SK-N-SH treated with all-trans-retinoic acid at 6 μM for 48 hours (cell line): ENCODE results near the gene KLK1.

ENCODE experiments used
- ATAC-seq: fragments of 200-7000 bp; cut with Tn5 transposase; 3 replicates; pipeline ENCODE4 v1.9.1; 2020; ENCODE audit warnings: mild to moderate bottlenecking, moderate library complexity
- ARNTL ChIP-seq: fragments of 450-650 bp; formaldehyde crosslinking; IDR thresholded peaks from 2 replicates; pipeline ENCODE4 v1.5.0; 2020; ENCODE audit warnings: low read depth, mild to moderate bottlenecking, moderate library complexity, borderline replicate concordance
- BACH2 ChIP-seq: fragments of 250-450 bp; sonication (Bioruptor Pico); IDR thresholded peaks from 2 replicates; pipeline ENCODE4 v1.9.0; 2021; ENCODE audit warnings: mild to moderate bottlenecking, borderline replicate concordance
- CSDC2 ChIP-seq: fragments of 250-450 bp; sonication (Bioruptor Pico); IDR thresholded peaks from 2 replicates; pipeline ENCODE4 v1.5.0; 2020; ENCODE audit warnings: mild to moderate bottlenecking, moderate library complexity
- ESRRG ChIP-seq: fragments of 250-450 bp; sonication (Bioruptor Pico); IDR thresholded peaks from 2 replicates; pipeline ENCODE4 v1.6.1; 2021; ENCODE audit warnings: mild to moderate bottlenecking
- GLIS3 ChIP-seq: fragments of 250-450 bp; sonication (Bioruptor Pico); IDR thresholded peaks from 2 replicates; pipeline ENCODE4 v1.5.0; 2020; ENCODE audit warnings: mild to moderate bottlenecking, moderate library complexity
- ISL1 ChIP-seq: fragments of 250-450 bp; sonication (Bioruptor Pico); IDR thresholded peaks from 2 replicates; pipeline ENCODE4 v2.1.2; 2022; ENCODE audit warnings: mild to moderate bottlenecking, moderate library complexity
- OSR1 ChIP-seq: fragments of 250-450 bp; sonication (Bioruptor Pico); IDR thresholded peaks from 2 replicates; pipeline ENCODE4 v1.8.0; 2022; ENCODE audit warnings: moderate library complexity, mild to moderate bottlenecking, inconsistent platforms
- PPARA ChIP-seq: fragments of 250-450 bp; sonication (Bioruptor Pico); IDR thresholded peaks from 2 replicates; pipeline ENCODE4 v1.5.0; 2020; ENCODE audit warnings: mild to moderate bottlenecking, borderline replicate concordance
- RARB ChIP-seq: fragments of 250-450 bp; sonication (Bioruptor Pico); IDR thresholded peaks from 2 replicates; pipeline ENCODE4 v1.8.0; 2021; ENCODE audit warnings: mild to moderate bottlenecking, moderate library complexity
- SNAI2 ChIP-seq: fragments of 250-450 bp; sonication (Bioruptor Pico); IDR thresholded peaks from 2 replicates; pipeline ENCODE4 v1.5.0; 2020; ENCODE audit warnings: mild to moderate bottlenecking, moderate library complexity
- TCF4 ChIP-seq: fragments of 250-450 bp; sonication (Bioruptor Pico); IDR thresholded peaks from 2 replicates; pipeline ENCODE4 v1.8.0; 2021; ENCODE audit warnings: mild to moderate bottlenecking, moderate library complexity, borderline replicate concordance
- ZC3H10 ChIP-seq: fragments of 250-450 bp; sonication (Bioruptor Pico); IDR thresholded peaks from 2 replicates; pipeline ENCODE4 v1.5.1; 2021; ENCODE audit warnings: mild to moderate bottlenecking, moderate library complexity
- ZFP3 ChIP-seq: fragments of 250-450 bp; sonication (Bioruptor Pico); IDR thresholded peaks from 2 replicates; pipeline ENCODE4 v1.5.0; 2020; ENCODE audit warnings: mild to moderate bottlenecking, moderate library complexity
- ZFP30 ChIP-seq: fragments of 450-650 bp; formaldehyde crosslinking; IDR thresholded peaks from 2 replicates; pipeline ENCODE4 v1.5.0; 2022; ENCODE audit warnings: mild to moderate bottlenecking, moderate library complexity
- ZNF565 ChIP-seq: fragments of 450-650 bp; formaldehyde crosslinking; conservative IDR thresholded peaks from 2 replicates; pipeline ENCODE4 v1.5.0; 2020; ENCODE audit warnings: low read depth, mild to moderate bottlenecking, moderate library complexity
- ZNF70 ChIP-seq: fragments of 450-650 bp; formaldehyde crosslinking; IDR thresholded peaks from 2 replicates; pipeline ENCODE4 v1.5.0; 2020; ENCODE audit warnings: mild to moderate bottlenecking, moderate library complexity
- ZNF8 ChIP-seq: fragments of 450-650 bp; formaldehyde crosslinking; IDR thresholded peaks from 2 replicates; pipeline ENCODE4 v1.5.0; 2020; ENCODE audit warnings: mild to moderate bottlenecking, moderate library complexity
- TF ChIP-seq, protein P1 (sequence below): fragments of 250-450 bp; sonication (Bioruptor Pico); IDR thresholded peaks from 2 replicates; pipeline ENCODE4 v1.5.1; 2021; ENCODE audit warnings: mild to moderate bottlenecking, moderate library complexity
- TF ChIP-seq, protein P2 (sequence below): fragments of 250-450 bp; sonication (Bioruptor Pico); IDR thresholded peaks from 2 replicates; pipeline ENCODE4 v1.5.0; 2020; ENCODE audit warnings: mild to moderate bottlenecking, moderate library complexity
- TF ChIP-seq, protein P3 (sequence below): fragments of 250-450 bp; sonication (Bioruptor Pico); IDR thresholded peaks from 2 replicates; pipeline ENCODE4 v1.5.1; 2020; ENCODE audit warnings: low read depth, mild to moderate bottlenecking, moderate library complexity
- TF ChIP-seq, protein P4 (sequence below): fragments of 250-450 bp; sonication (Bioruptor Pico); IDR thresholded peaks from 2 replicates; pipeline ENCODE4 v1.8.0; 2020; ENCODE audit warnings: mild to moderate bottlenecking, moderate library complexity, borderline replicate concordance

Gene KLK1

DNA sequence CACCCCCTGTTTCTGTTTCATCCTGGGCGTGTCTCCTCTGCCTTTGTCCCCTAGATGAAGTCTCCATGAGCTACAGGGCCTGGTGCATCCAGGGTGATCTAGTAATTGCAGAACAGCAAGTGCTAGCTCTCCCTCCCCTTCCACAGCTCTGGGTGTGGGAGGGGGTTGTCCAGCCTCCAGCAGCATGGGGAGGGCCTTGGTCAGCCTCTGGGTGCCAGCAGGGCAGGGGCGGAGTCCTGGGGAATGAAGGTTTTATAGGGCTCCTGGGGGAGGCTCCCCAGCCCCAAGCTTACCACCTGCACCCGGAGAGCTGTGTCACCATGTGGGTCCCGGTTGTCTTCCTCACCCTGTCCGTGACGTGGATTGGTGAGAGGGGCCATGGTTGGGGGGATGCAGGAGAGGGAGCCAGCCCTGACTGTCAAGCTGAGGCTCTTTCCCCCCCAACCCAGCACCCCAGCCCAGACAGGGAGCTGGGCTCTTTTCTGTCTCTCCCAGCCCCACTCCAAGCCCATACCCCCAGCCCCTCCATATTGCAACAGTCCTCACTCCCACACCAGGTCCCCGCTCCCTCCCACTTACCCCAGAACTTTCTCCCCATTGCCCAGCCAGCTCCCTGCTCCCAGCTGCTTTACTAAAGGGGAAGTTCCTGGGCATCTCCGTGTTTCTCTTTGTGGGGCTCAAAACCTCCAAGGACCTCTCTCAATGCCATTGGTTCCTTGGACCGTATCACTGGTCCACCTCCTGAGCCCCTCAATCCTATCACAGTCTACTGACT, 31.2 kb upstream of the KLK1 start, which contains the start of gene KLK3 (continued):
- no peak for TF ChIP-seq ISL1 (CRISPR knock-in tag)
- TF ChIP-seq, protein P1, sequence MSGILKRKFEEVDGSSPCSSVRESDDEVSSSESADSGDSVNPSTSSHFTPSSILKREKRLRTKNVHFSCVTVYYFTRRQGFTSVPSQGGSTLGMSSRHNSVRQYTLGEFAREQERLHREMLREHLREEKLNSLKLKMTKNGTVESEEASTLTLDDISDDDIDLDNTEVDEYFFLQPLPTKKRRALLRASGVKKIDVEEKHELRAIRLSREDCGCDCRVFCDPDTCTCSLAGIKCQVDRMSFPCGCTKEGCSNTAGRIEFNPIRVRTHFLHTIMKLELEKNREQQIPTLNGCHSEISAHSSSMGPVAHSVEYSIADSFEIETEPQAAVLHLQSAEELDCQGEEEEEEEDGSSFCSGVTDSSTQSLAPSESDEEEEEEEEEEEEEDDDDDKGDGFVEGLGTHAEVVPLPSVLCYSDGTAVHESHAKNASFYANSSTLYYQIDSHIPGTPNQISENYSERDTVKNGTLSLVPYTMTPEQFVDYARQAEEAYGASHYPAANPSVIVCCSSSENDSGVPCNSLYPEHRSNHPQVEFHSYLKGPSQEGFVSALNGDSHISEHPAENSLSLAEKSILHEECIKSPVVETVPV: no peak
- TF ChIP-seq ZC3H10: no peak
- no peak for TF ChIP-seq TCF4 (CRISPR knock-in tag)

DNA sequence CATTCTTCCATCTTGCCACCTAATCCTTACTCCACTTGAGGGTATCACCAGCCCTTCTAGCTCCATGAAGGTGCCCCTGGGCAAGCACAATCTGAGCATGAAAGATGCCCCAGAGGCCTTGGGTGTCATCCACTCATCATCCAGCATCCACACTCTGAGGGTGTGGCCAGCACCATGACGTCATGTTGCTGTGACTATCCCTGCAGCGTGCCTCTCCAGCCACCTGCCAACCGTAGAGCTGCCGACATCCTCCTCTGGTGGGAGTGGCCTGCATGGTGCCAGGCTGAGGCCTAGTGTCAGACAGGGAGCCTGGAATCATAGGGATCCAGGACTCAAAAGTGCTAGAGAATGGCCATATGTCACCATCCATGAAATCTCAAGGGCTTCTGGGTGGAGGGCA, 28.0 kb upstream of the KLK1 start:
- ATAC-seq: no peak
- TF ChIP-seq SNAI2 (CRISPR knock-in tag): no peak
- TF ChIP-seq RARB (CRISPR knock-in tag): no peak
- TF ChIP-seq CSDC2 (CRISPR knock-in tag): no peak
- TF ChIP-seq, protein P2, sequence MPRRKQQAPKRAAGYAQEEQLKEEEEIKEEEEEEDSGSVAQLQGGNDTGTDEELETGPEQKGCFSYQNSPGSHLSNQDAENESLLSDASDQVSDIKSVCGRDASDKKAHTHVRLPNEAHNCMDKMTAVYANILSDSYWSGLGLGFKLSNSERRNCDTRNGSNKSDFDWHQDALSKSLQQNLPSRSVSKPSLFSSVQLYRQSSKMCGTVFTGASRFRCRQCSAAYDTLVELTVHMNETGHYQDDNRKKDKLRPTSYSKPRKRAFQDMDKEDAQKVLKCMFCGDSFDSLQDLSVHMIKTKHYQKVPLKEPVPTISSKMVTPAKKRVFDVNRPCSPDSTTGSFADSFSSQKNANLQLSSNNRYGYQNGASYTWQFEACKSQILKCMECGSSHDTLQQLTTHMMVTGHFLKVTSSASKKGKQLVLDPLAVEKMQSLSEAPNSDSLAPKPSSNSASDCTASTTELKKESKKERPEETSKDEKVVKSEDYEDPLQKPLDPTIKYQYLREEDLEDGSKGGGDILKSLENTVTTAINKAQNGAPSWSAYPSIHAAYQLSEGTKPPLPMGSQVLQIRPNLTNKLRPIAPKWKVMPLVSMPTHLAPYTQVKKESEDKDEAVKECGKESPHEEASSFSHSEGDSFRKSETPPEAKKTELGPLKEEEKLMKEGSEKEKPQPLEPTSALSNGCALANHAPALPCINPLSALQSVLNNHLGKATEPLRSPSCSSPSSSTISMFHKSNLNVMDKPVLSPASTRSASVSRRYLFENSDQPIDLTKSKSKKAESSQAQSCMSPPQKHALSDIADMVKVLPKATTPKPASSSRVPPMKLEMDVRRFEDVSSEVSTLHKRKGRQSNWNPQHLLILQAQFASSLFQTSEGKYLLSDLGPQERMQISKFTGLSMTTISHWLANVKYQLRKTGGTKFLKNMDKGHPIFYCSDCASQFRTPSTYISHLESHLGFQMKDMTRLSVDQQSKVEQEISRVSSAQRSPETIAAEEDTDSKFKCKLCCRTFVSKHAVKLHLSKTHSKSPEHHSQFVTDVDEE (CRISPR knock-in tag): no peak
- no peak for TF ChIP-seq ZNF8 (CRISPR knock-in tag)
- no peak for TF ChIP-seq TCF4 (CRISPR knock-in tag)

DNA sequence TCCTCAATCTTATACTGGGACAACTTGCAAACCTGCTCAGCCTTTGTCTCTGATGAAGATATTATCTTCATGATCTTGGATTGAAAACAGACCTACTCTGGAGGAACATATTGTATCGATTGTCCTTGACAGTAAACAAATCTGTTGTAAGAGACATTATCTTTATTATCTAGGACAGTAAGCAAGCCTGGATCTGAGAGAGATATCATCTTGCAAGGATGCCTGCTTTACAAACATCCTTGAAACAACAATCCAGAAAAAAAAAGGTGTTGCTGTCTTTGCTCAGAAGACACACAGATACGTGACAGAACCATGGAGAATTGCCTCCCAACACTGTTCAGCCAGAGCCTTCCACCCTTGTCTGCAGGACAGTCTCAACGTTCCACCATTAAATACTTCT, 27.2 kb upstream of the KLK1 start:
- no peak for ATAC-seq
- TF ChIP-seq, protein P3, sequence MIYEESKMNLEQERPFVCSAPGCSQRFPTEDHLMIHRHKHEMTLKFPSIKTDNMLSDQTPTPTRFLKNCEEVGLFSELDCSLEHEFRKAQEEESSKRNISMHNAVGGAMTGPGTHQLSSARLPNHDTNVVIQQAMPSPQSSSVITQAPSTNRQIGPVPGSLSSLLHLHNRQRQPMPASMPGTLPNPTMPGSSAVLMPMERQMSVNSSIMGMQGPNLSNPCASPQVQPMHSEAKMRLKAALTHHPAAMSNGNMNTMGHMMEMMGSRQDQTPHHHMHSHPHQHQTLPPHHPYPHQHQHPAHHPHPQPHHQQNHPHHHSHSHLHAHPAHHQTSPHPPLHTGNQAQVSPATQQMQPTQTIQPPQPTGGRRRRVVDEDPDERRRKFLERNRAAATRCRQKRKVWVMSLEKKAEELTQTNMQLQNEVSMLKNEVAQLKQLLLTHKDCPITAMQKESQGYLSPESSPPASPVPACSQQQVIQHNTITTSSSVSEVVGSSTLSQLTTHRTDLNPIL (CRISPR knock-in tag): no peak
- no peak for TF ChIP-seq GLIS3 (CRISPR knock-in tag)
- no peak for TF ChIP-seq ZFP3 (CRISPR knock-in tag)
- TF ChIP-seq TCF4 (CRISPR knock-in tag): no peak
- TF ChIP-seq CSDC2 (CRISPR knock-in tag): no peak
- TF ChIP-seq, protein P4, sequence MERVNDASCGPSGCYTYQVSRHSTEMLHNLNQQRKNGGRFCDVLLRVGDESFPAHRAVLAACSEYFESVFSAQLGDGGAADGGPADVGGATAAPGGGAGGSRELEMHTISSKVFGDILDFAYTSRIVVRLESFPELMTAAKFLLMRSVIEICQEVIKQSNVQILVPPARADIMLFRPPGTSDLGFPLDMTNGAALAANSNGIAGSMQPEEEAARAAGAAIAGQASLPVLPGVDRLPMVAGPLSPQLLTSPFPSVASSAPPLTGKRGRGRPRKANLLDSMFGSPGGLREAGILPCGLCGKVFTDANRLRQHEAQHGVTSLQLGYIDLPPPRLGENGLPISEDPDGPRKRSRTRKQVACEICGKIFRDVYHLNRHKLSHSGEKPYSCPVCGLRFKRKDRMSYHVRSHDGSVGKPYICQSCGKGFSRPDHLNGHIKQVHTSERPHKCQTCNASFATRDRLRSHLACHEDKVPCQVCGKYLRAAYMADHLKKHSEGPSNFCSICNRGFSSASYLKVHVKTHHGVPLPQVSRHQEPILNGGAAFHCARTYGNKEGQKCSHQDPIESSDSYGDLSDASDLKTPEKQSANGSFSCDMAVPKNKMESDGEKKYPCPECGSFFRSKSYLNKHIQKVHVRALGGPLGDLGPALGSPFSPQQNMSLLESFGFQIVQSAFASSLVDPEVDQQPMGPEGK (CRISPR knock-in tag): no peak
- TF ChIP-seq, protein P2 (CRISPR knock-in tag): no peak
- TF ChIP-seq SNAI2 (CRISPR knock-in tag): no peak
- TF ChIP-seq ZNF565 (CRISPR knock-in tag): no peak
- no peak for TF ChIP-seq RARB (CRISPR knock-in tag)
- TF ChIP-seq PPARA: no peak
- TF ChIP-seq OSR1: no peak
- TF ChIP-seq ESRRG (CRISPR knock-in tag): no peak
- TF ChIP-seq ZFP30 (CRISPR knock-in tag): no peak
- TF ChIP-seq ZNF8 (CRISPR knock-in tag): no peak
- no peak for TF ChIP-seq BACH2 (CRISPR knock-in tag)
- no peak for TF ChIP-seq ZNF70 (CRISPR knock-in tag)
- no peak for TF ChIP-seq ARNTL (CRISPR knock-in tag)
- no peak for TF ChIP-seq ZC3H10
- TF ChIP-seq, protein P1: no peak
